ENCODE results near the gene TRAK1.

Gene TRAK1

DNA sequence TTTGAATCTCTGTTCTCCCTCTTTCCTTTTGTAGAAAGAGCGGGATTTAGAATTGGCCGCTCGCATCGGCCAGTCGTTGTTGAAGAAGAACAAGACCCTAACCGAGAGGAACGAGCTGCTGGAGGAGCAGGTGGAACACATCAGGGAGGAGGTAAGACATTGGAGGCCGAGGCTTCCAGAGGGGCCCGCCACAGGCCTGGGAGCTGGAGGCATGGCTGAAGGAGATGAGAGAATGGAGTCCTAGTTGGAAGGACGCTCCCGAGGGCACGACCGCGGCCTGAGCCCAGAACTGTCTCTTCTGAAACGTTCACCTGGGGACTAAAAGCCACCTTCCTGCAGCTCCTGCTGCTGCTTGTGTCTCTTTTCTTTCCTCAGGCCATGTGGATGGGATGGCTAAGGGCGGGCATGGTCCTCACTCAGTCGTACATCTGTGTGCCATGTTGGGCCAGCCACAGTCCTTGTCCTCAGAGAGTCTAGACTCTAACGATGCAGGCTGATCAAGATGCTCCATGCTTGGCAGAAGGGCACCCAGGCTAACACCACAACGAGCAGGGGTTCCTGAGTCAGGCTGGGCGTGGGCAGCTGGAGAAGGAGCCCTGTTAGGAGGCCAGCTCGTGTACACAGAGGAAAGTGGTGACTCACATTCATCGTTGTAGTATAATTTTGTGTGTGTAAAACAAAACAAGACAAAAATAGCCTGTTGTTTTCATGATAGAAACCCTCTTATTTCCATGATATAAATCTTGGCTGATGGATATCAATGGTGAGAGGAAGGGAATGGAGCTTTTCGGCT lies 93.7 kb downstream of the TRAK1 start:
- Mint-ChIP-seq H3K27ac (no peak overlapping the region), H3K4me3 (no peak overlapping the region), H3K9me3 (no peaks in the 10 kb centered on the region), H3K27me3 (no peaks in the 10 kb centered on the region), H3K4me1 (no peaks in the 10 kb centered on the region), H3K36me3 (peaks cover 5% of the 10 kb centered on the region)
- no peak for DNase-seq
- CTCF ChIA-PET = interaction anchor here (0.8 kb wide), 1 partner anchor 30 kb away, joined by 3 read pairs; no protein-coding TSS in a partner anchor

DNA sequence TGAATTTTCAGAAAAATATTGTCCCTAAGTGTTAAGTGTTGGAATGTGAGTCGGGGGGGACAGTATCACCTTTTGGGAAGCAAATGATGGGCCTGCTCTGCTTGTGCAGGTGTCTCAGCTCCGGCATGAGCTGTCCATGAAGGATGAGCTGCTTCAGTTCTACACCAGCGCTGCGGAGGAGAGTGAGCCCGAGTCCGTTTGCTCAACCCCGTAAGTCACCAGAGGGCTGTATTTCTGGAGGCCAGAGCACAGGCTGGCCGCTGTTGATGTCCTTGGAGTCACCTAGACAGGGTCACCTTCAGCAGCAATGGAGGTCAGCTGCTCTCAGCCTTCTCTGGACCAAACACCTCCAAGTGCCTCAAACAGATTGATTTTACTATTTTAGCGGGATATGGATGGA lies 96.8 kb downstream of the TRAK1 start:
- CTCF ChIA-PET = interaction anchor here (1.5 kb wide), 1 partner anchor 10 kb away, joined by 4 read pairs; no protein-coding TSS in a partner anchor
- H3K4me1 Mint-ChIP-seq = peaks cover 21% of the 10 kb centered on the region
- no peak for DNase-seq
- no peaks in the 10 kb centered on the region for H3K27me3 Mint-ChIP-seq
- H3K4me3 Mint-ChIP-seq = no peak overlapping the region
- H3K27ac Mint-ChIP-seq = peak overlapping the region; percentile 35
- H3K36me3 Mint-ChIP-seq = peaks cover 16% of the 10 kb centered on the region
- no peaks in the 10 kb centered on the region for H3K9me3 Mint-ChIP-seq

DNA sequence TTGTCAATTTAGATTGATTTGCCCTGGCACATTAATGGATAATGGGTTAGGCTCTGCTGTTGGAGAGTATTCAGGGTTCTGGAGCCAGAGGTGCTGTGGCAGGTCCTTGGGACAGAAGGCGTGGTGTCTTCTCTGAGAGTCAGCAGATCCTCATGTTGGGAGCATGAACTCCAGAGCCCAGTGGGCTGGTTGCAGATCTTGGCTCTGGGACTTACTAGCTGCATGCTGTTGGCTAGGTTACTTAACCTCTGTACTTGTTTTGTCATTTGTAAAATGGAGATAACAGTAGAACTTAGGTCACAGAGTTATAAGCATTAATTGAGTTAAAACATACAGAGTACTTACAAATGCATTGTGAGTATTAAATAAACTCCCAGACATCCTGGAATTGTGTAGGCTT lies 97.2 kb downstream of the TRAK1 start:
- no peak overlapping the region for H3K27ac Mint-ChIP-seq
- H3K27me3 Mint-ChIP-seq = no peaks in the 10 kb centered on the region
- DNase-seq = no peak
- no peak overlapping the region for H3K4me3 Mint-ChIP-seq
- H3K4me1 Mint-ChIP-seq = peaks cover 25% of the 10 kb centered on the region
- peaks cover 18% of the 10 kb centered on the region for H3K36me3 Mint-ChIP-seq
- CTCF ChIA-PET = interaction anchor here (1.5 kb wide), 1 partner anchor 10 kb away, joined by 4 read pairs; no protein-coding TSS in a partner anchor
- H3K9me3 Mint-ChIP-seq = no peaks in the 10 kb centered on the region

DNA sequence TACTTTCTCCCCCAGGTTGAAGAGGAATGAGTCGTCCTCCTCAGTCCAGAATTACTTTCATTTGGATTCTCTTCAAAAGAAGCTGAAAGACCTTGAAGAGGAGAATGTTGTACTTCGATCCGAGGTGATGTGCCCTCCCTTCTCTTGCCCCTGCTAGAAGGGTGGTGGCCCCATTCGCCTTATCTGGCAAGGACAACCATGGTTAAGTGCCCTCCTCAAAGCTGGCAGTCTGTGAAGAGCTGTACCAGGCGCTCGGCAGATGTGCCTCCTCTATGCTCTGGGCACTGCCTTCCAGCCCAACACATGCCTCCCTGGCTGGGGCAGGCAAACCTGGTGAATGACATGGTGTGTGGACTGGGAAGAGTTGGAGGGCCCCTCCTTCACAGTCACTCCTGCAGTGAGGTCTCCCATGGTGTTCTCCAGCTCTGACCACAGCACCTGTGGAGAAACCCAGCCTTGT lies 97.9 kb downstream of the TRAK1 start:
- no peak for DNase-seq
- peaks cover 32% of the 10 kb centered on the region for H3K4me1 Mint-ChIP-seq
- H3K4me3 Mint-ChIP-seq = no peak overlapping the region
- peaks cover 18% of the 10 kb centered on the region for H3K36me3 Mint-ChIP-seq
- H3K9me3 Mint-ChIP-seq = no peaks in the 10 kb centered on the region
- H3K27me3 Mint-ChIP-seq = no peaks in the 10 kb centered on the region
- no peak overlapping the region for H3K27ac Mint-ChIP-seq
- CTCF ChIA-PET = interaction anchor here (1.1 to 7.5 kb wide), 3 partner anchors 9 to 70 kb away, joined by 4 to 126 read pairs (median 35); no protein-coding TSS in a partner anchor

DNA sequence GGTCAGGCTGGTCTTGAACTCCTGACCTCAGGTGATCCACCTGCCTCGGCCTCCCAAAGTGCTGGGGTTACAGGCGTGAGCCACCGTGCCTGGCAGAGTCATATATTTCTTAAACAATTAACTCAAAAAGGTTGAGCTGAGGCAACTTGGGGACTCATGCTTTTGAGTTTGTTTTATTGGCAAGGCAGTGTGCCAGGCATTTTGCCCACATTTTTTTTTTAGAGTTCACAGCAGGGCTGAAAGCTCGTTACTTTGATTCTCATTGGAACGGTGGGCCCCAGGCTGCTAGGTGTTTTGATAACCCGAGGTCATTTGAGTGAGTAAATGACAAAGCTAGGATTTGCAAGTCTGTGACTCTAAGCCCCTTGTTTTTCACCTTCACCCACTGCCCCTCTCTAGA lies 98.6 kb downstream of the TRAK1 start:
- Mint-ChIP-seq H3K4me3 (no peak overlapping the region), H3K9me3 (no peaks in the 10 kb centered on the region), H3K27ac (no peak overlapping the region), H3K4me1 (peaks cover 38% of the 10 kb centered on the region), H3K27me3 (no peaks in the 10 kb centered on the region), H3K36me3 (peaks cover 18% of the 10 kb centered on the region)
- DNase-seq = no peak
- CTCF ChIA-PET = interaction anchor here (0.6 to 7.5 kb wide), 6 partner anchors 10 to 188 kb away, joined by 3 to 126 read pairs (median 4); no protein-coding TSS in a partner anchor

DNA sequence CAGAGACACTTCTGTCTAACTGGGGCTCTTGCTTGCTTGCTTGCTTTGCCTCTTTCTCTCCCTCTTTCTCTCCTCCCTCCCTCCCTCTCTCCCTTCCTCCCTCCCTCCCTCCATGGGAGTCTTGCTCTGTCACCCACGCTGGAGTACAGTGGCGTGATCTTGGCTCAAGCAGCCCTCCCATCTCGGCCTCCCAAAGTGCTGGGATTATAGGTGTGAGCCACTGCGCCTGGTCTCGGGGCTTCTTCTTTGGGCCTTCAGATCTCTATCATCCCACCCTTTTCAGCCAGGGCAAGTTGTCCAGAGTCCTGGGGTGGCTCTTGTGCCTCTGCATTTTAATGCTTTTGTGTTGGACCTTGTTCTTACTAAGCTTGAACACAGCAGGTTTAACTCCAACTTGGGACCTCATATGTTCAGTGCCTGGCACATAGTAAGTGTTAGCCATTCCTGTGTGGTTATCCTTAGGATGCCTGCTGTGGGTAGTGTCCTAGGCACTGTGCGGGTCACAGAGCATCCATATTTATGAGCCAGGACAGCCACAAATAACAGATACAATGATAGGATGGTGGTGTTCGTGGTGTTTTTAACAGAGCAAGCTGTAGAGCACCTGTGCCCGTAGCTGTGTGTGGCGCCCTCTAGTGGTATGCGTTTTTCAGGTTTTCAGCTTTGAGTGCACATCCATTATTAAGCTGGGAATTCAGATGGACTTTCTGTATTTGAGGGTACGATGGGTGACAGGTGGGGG lies 99.7 kb downstream of the TRAK1 start:
- Mint-ChIP-seq H3K4me3 (no peak overlapping the region), H3K9me3 (no peaks in the 10 kb centered on the region), H3K36me3 (peaks cover 27% of the 10 kb centered on the region), H3K27ac (peak overlapping the region; percentile 64), H3K4me1 (peaks cover 47% of the 10 kb centered on the region), H3K27me3 (no peaks in the 10 kb centered on the region)
- DNase-seq = peak; percentile 82
- CTCF ChIA-PET = interaction anchor here (0.5 to 7.5 kb wide), 39 partner anchors 8 to 1851 kb away, joined by 3 to 126 read pairs (median 5); no protein-coding TSS in a partner anchor

DNA sequence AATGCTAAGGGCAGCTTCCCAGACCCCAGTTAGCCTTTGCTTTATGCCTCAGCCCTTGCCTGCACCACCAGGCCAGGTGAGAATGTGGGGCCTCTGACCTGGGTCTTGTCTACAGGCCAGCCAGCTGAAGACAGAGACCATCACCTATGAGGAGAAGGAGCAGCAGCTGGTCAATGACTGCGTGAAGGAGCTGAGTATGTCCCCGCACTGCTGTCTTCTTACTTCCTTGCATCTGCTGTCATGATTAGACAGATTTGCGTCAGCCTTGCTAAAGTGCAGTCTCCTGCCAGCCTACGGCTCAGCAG lies 100.2 kb downstream of the TRAK1 start:
- CTCF ChIA-PET = interaction anchor here (0.7 to 7.5 kb wide), 36 partner anchors 8 to 1852 kb away, joined by 3 to 126 read pairs (median 5); no protein-coding TSS in a partner anchor
- Mint-ChIP-seq H3K4me1 (peaks cover 50% of the 10 kb centered on the region), H3K9me3 (no peaks in the 10 kb centered on the region), H3K27me3 (no peaks in the 10 kb centered on the region), H3K4me3 (no peak overlapping the region), H3K36me3 (peaks cover 29% of the 10 kb centered on the region), H3K27ac (peak overlapping the region; percentile 64)
- no peak for DNase-seq

DNA sequence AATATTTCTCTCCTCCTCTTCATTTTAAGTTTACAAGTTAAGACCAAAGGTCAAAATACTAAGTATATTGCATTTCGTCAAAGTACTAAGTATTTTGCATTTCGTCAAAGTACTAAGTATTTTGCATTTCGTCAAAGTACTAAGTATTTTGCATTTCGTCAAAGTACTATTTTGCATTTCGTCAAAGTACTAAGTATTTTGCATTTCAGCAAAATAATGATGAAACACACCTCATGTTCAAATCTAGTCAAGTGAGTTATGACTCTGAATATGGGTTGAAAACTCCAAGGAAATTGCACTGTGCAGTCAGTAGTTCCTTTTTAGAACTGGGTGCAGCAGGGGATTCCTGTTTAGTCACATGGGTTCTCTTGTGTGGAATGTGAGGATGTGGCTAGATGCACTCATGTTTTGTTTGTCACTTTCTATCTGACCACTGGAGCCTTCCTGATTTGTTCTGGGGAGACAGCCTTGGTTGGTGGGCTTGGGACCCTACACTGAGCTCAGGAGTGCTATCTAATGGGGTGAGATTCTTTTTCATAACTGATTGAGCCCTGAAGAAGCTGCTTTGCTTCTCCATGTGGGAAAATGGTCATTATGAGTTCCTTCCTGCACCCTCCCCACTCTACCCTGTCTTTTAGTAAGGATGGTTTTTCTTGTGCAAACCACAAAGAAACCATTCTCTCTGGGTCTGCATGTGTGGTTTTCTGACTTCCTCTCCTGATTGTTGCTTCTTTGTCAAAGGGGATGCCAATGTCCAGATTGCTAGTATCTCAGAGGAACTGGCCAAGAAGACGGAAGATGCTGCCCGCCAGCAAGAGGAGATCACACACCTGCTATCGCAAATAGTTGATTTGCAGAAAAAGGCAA lies 101.4 kb downstream of the TRAK1 start:
- Mint-ChIP-seq H3K4me3 (no peak overlapping the region), H3K27me3 (no peaks in the 10 kb centered on the region), H3K36me3 (peaks cover 35% of the 10 kb centered on the region), H3K9me3 (no peaks in the 10 kb centered on the region), H3K27ac (peak overlapping the region; percentile 80), H3K4me1 (peaks cover 50% of the 10 kb centered on the region)
- DNase-seq = no peak
- CTCF ChIA-PET = interaction anchor here (0.8 to 7.5 kb wide), 8 partner anchors 7 to 250 kb away, joined by 3 to 126 read pairs (median 10); no protein-coding TSS in a partner anchor

DNA sequence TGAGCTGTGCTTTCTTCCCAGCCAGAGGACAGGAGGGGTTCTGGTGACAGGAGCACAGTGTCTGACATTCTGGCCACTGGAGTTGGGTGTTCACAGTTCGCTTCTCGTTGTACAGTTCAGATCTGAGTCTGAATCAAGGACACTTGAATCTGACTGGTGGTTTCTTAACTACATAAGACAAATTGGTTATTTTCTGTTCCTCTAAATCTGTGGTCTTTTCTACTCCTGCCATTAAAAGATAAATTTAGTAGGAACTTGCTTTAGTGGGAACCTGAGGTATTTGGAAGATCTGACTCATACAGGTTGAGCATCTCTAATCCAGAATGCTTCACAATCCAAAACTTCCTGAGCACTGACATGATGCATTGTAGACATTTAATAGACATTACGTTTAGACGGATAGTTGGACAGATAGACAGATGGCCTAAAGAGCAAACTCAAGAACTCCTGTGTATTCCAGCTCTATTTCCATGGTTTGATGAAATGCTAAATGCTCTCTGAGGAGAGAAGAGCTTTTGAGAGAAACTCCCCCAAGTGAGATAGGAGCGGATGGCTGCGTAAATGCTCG lies 103.9 kb downstream of the TRAK1 start:
- no peak for DNase-seq
- H3K36me3 Mint-ChIP-seq = peaks cover 37% of the 10 kb centered on the region
- H3K9me3 Mint-ChIP-seq = no peaks in the 10 kb centered on the region
- CTCF ChIA-PET = interaction anchor here (0.6 to 7.5 kb wide), 3 partner anchors 76 to 1875 kb away, joined by 3 to 126 read pairs (median 3); no protein-coding TSS in a partner anchor
- H3K27ac Mint-ChIP-seq = no peak overlapping the region
- H3K27me3 Mint-ChIP-seq = no peaks in the 10 kb centered on the region
- H3K4me3 Mint-ChIP-seq = no peak overlapping the region
- H3K4me1 Mint-ChIP-seq = peaks cover 50% of the 10 kb centered on the region

DNA sequence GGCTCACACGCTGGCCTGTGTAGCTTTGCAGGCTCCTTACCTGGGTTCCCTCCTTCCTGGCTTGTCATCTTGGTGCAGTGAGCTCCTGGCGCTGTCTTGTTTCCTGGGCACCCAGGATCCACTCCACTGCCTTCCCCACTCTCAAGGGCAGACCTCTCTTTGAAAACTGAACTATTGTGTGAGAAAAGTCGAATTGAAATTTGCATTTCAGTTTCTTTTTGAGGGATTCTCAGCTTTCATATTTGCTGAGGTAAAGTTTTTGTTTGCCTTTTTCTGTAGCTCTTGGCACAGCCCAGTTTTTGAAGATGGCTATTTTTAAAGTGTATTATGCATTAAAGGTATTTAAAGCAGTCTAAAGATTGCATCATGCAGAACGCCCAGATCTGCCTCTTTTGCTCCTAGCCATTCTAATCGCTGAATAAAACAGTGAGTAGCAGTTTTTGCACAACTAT lies 104.7 kb downstream of the TRAK1 start:
- Mint-ChIP-seq H3K36me3 (peaks cover 37% of the 10 kb centered on the region), H3K4me1 (peaks cover 48% of the 10 kb centered on the region), H3K27ac (peak overlapping the region; percentile 29)

DNA sequence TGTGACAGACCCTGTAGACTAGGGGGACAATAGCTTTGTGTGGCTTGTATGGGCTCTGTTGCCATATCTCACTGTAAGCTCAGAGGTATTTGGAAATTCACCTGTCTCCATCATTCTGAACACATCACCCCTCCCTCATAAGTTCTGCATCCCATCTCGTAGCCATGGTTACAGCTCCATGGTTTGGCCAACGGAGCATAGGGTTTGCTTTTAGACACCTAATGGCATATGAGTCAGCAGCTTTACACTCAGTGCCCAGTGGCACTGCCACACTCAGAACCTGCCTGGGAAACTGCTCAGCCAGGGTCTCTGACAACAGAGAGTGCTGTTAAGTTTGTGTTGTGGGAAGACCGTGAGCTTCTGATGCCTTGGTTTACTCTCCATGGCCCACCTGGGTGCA lies 107.6 kb downstream of the TRAK1 start:
- CTCF ChIA-PET = interaction anchor here (1.0 to 2.2 kb wide), 2 partner anchors 7 to 304 kb away, joined by 3 to 11 read pairs; no protein-coding TSS in a partner anchor
- Mint-ChIP-seq H3K27ac (no peak overlapping the region), H3K9me3 (no peaks in the 10 kb centered on the region), H3K4me1 (peaks cover 21% of the 10 kb centered on the region), H3K36me3 (peaks cover 38% of the 10 kb centered on the region), H3K4me3 (no peak overlapping the region), H3K27me3 (no peaks in the 10 kb centered on the region)
- no peak for DNase-seq

More for the DNA sequence above, 104.7 kb downstream of the TRAK1 start:
- Mint-ChIP-seq H3K9me3 (no peaks in the 10 kb centered on the region), H3K4me3 (no peak overlapping the region), H3K27me3 (no peaks in the 10 kb centered on the region)
- DNase-seq = no peak
- CTCF ChIA-PET = interaction anchor here (1.3 to 7.5 kb wide), 2 partner anchors 77 to 96 kb away, joined by 3 to 126 read pairs; no protein-coding TSS in a partner anchor

DNA sequence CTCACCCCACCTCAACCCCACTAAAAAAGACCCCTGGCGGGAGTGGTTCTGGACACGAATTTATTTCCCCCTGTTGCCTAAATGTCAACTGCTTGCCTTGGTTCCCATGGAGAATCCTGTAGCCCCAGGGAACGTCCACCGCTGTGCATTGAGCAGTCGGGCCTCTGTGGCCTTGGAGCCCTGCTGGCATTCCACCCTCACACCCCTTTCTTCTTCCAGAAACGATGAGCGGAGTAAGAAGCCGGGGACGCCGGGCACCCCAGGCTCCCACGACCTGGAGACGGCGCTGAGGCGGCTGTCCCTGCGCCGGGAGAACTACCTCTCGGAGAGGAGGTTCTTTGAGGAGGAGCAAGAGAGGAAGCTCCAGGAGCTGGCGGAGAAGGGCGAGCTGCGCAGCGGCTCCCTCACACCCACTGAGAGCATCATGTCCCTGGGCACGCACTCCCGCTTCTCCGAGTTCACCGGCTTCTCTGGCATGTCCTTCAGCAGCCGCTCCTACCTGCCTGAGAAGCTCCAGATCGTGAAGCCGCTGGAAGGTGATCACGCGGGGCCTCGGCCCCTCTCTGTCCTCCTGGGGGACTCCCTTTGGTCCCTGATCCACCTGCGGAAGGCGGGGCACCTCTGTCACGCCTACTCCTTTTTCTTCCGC lies 111.2 kb downstream of the TRAK1 start:
- H3K9me3 Mint-ChIP-seq = no peaks in the 10 kb centered on the region
- H3K36me3 Mint-ChIP-seq = peaks cover 22% of the 10 kb centered on the region
- no peak for DNase-seq
- CTCF ChIA-PET = no interaction called here
- H3K27ac Mint-ChIP-seq = no peak overlapping the region
- no peaks in the 10 kb centered on the region for H3K27me3 Mint-ChIP-seq
- H3K4me1 Mint-ChIP-seq = no peaks in the 10 kb centered on the region
- no peak overlapping the region for H3K4me3 Mint-ChIP-seq

All from activated naive CD4-positive, alpha-beta T cell treated with anti-CD3 and anti-CD28 coated beads, Interleukin-2, amount 10 ng/mL, durations not matched to agents 7 days and 5 days (primary cell).